Hepatocyte (in vitro differentiated cells): Measurements from ENCODE around the gene TULP4.
"Not testable (repeated sequence)": the region's sequence is repeated elsewhere in the genome, so short reads cannot be mapped to it uniquely, and the experiment has no call there.

Experiments
- EZH2 ChIP-seq: fragments of 200-600 bp; sonication (generic); IDR thresholded peaks from 2 replicates; pipeline ENCODE4 v1.6.1; 2016; ENCODE audit warnings: antibody characterized with exemption, mild to moderate bottlenecking, borderline replicate concordance
- TF ChIP-seq, protein P1 (sequence below): fragments of 200-600 bp; sonication (generic); IDR thresholded peaks from 2 replicates; pipeline ENCODE4 v1.5.1; 2016; ENCODE audit warnings: antibody characterized with exemption, mild to moderate bottlenecking; ENCODE audit not compliant: poor library complexity

DNA sequence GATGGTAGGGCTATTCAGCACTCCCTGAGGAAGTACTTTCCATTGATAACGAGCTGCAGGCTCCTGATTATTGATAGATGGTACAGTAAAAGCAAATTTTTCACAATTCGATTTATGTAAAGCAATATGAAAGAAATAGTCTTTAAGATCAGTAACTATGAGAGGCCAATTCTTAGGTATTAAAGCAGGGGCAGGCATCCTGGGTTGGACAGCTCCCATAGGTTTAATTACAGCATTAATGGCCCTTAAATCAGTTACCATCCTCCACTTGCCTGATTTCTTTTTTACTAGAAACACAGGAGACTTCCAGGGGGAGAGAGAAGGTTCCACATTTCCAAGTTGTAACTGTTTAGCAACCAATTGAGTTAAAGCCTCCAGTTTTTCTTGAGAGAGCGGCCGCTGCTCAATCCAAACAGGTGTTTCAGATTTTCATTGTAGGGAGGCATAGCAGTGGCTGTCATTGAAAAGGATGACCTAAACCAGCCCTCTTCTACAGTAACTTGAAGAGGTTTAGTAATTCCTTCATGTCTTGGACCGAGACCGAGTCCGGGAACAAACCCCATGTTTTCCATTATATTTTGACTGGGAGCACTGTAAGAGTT, 10.0 kb upstream of the TULP4 start:
- TF ChIP-seq, protein P1, sequence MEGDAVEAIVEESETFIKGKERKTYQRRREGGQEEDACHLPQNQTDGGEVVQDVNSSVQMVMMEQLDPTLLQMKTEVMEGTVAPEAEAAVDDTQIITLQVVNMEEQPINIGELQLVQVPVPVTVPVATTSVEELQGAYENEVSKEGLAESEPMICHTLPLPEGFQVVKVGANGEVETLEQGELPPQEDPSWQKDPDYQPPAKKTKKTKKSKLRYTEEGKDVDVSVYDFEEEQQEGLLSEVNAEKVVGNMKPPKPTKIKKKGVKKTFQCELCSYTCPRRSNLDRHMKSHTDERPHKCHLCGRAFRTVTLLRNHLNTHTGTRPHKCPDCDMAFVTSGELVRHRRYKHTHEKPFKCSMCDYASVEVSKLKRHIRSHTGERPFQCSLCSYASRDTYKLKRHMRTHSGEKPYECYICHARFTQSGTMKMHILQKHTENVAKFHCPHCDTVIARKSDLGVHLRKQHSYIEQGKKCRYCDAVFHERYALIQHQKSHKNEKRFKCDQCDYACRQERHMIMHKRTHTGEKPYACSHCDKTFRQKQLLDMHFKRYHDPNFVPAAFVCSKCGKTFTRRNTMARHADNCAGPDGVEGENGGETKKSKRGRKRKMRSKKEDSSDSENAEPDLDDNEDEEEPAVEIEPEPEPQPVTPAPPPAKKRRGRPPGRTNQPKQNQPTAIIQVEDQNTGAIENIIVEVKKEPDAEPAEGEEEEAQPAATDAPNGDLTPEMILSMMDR = not testable (repeated sequence)
- TF ChIP-seq EZH2 = not testable (repeated sequence)
